ENCODE data around the gene CDH4.

The CDH4 gene

DNA sequence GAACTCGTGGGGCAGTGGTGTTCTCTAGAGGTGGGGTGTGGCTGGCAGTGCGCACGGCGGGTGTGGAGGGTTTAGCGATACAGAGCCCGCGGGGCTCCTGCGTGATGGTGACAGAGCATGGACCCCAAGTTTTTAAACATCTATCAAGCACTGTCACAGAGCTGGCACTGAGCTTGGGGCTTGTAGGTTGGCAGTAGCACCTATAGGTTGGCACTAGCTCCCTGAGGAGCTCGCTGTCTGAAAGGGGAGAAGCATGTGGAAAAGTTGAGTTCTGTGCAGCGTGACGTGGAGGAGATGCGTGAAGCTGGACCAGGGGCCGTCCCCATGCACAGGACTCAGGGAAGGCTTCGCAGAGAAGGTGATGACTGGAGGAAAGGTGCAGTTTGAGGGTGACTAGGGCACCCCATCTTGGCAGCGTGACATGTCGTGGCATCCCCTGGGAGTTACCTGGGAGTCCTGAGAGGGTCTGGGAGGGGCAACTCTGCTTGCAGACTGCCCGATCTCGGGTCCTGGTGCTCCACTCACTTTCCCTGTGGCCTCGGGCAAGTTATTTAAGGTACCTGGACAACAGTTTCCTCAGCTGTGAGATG lies 122.0 kb downstream of the CDH4 start:
- TF ChIP-seq ZFX (IDR thresholded peaks at IDR 0.05; ENCODE audit: borderline replicate concordance), result no peak
- TF ChIP-seq, protein P1, sequence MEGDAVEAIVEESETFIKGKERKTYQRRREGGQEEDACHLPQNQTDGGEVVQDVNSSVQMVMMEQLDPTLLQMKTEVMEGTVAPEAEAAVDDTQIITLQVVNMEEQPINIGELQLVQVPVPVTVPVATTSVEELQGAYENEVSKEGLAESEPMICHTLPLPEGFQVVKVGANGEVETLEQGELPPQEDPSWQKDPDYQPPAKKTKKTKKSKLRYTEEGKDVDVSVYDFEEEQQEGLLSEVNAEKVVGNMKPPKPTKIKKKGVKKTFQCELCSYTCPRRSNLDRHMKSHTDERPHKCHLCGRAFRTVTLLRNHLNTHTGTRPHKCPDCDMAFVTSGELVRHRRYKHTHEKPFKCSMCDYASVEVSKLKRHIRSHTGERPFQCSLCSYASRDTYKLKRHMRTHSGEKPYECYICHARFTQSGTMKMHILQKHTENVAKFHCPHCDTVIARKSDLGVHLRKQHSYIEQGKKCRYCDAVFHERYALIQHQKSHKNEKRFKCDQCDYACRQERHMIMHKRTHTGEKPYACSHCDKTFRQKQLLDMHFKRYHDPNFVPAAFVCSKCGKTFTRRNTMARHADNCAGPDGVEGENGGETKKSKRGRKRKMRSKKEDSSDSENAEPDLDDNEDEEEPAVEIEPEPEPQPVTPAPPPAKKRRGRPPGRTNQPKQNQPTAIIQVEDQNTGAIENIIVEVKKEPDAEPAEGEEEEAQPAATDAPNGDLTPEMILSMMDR (IDR thresholded peaks at IDR 0.05), result no peak
- no peak overlapping the region for H3K27ac ChIP-seq

DNA sequence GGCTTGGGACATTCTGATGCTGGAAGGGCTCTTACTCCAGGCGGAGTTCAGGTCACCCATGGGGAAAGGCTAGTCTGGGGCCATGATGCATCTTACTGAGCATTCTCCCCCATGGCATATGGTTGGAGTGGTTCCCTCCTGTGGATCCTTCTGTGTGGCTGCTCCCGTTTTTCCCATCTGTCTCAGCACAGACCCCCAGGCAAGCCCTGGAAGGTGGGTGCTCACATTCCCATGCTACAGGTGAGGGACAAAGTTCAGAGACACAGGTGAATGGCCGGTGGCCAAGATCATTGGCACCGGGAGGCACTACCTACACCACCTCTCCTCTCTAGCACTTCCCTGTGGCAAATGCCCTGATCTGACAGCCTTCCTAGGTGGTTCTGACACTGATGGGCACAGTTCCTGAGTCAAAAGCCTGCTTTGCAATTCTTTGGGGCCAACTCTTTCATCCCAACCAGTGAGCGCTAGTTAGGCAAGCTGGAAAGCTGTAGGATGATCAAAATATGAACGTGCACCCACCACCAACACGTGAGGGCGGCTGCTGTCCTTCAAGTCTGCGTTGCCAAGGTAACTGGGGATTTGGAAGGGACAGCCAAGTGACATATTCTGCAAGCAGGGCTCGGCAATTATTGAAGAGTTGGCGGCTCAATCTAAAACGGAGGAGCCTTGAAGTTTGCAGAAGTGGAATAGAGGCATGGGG lies 124.6 kb downstream of the CDH4 start:
- H3K27ac ChIP-seq, result no peak overlapping the region
- TF ChIP-seq ZFX (IDR thresholded peaks at IDR 0.05; ENCODE audit: borderline replicate concordance), result no peak
- TF ChIP-seq, protein P1 (IDR thresholded peaks at IDR 0.05), result no peak

DNA sequence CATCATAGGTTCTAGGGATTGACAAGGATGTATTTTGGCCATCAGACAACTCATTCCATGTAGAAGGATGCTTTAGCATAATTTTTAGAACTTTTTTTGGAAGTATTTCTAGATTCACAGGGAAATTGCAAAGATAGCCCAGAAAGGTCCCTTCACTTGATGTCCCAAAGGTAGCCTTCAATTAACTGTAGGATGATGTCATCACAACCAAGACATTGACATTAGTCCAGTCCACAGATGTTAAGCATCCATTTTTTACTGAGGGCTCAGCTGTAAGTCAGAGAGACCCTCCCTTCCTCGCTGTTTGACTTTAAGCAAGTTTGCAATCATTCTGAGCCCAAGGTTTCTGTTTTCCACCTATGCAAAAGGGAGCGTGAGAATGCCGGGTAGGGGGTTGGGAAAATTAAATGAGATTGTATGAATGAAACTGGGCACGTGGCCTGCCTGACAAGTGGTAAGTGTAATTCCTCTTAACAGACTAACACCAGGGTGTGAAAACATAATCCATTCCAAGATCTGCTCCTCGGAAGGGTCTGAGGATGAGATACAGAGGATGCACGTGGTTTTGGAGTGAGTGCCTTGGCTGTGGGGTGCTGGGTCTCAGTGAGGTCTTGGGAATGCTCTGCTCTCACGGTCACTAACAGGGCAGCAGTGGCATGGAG lies 126.8 kb downstream of the CDH4 start:
- H3K27ac ChIP-seq, result no peak overlapping the region
- no peak for TF ChIP-seq ZFX (IDR thresholded peaks at IDR 0.05; ENCODE audit: borderline replicate concordance)

DNA sequence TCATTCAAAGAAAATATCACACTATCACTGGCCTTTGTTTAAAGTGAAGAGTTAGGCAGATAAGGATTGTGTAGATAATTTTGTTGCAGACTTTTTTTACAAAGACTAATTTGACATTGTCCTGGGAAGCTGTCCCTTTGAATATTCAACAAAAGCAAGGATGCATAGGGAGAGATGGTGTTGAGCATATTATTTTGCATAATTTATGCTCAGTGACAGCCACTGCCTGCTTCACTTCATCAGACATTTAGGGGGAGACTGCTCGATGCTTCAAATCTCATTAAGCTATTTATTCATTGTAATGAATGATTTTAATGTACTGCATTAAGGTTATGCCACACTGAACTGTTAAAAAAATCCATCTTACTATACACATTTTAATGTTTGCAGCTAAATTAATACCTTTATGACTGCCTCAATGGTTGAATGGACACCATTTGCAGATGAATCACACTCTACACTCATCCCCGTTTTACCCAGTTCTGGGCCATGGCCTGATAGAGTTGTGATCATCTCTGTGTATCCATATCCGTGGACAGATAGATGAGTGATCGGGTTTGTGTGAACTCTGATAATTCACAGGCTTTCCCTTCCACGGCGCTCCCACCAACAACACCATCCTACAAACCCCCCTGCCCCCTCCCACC lies 128.0 kb downstream of the CDH4 start:
- TF ChIP-seq, protein P1 (IDR thresholded peaks at IDR 0.05), result no peak
- no peak for TF ChIP-seq ZFX (IDR thresholded peaks at IDR 0.05; ENCODE audit: borderline replicate concordance)
- H3K27ac ChIP-seq, result no peak overlapping the region

DNA sequence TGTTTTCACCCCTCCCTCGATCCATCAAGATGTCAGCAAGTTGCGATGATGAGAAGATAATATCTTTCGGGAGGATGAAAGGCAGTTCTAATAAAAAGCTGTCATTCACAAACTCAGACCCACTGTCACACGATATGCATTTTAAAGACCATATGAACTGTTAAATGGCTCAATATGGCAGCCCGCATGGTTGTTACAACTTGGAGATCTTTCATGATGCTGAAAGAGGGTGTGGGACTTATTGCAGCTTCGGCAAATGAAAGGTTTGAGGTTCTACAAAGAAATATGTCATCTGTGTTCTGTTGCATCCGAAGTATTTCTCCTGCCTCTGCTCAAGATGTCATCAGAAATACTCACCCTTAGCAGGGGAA lies 128.5 kb downstream of the CDH4 start:
- TF ChIP-seq ZFX (IDR thresholded peaks at IDR 0.05; ENCODE audit: borderline replicate concordance), result no peak
- TF ChIP-seq, protein P1 (IDR thresholded peaks at IDR 0.05), result no peak
- no peak overlapping the region for H3K27ac ChIP-seq

DNA sequence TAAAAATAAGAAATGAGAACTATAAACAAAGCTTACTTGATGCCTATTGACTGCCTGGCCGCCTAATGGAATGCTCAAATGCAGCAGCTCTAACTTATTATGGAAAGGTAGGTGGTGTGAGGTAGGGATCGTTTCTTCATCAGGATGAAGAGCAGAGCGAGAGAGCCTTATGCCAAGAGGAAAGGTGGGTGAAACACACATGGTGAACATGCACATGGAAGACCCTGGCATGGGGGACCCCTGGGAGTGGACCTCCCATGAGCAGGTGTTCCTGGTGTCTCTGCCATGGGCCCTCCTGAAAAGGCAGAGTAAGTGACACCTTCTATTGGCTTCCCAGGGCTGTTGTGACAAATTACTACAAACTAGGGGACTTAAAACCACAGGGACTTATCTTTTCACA lies 130.1 kb downstream of the CDH4 start:
- no peak overlapping the region for H3K27ac ChIP-seq
- no peak for TF ChIP-seq ZFX (IDR thresholded peaks at IDR 0.05; ENCODE audit: borderline replicate concordance)
- TF ChIP-seq, protein P1 (IDR thresholded peaks at IDR 0.05), result no peak

DNA sequence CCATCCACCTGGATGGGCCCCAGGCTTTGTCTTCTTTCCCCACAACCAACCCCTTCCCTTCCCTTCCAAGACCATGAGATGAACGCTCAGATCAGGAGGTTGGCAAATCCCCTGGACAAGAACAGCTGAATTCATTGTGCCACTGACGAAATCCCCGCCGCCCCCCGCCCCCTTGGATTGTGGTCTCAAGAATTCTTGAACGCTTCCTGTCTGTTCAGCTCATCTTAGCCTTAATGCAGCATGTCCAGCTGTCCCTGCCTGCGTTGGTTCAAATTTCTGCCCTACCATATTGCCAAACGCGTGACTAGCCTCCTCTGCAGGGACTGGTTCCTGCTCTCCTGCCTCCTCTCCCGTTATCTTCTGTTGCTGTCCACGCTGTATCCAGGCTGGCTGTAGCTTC lies 133.2 kb downstream of the CDH4 start:
- no peak overlapping the region for H3K27ac ChIP-seq
- no peak for TF ChIP-seq ZFX (IDR thresholded peaks at IDR 0.05; ENCODE audit: borderline replicate concordance)
- TF ChIP-seq, protein P1 (IDR thresholded peaks at IDR 0.05), result no peak
